AG08395 (cell line): Measurements from ENCODE around the gene STARD10.
A peak's percentile ranks its signal among the peaks of the same experiment; 100 is the strongest.

ENCODE experiments used
- DNase-seq: peaks from one replicate; pipeline ENCODE4 v3.0.0; 2012; ENCODE audit warnings: mixed read lengths, low spot score

STARD10 gene

GRCh38 chr11:72780296-72781062, 13.4 kb downstream of the STARD10 start:
- no peak for DNase-seq

GRCh38 chr11:72779495-72780128, 14.2 kb downstream of the STARD10 start:
- DNase-seq, result no peak

GRCh38 chr11:72778535-72779494, 15.0 kb downstream of the STARD10 start:
- DNase-seq, result no peak

GRCh38 chr11:72777755-72778278, 16.0 kb downstream of the STARD10 start:
- no peak for DNase-seq

GRCh38 chr11:72776844-72777754, 16.7 kb downstream of the STARD10 start:
- no peak for DNase-seq

- DNase-seq, result no peak
Observed at GRCh38 chr11:72776117-72776843, 17.6 kb downstream of the STARD10 start.

GRCh38 chr11:72775288-72776110, 18.3 kb downstream of the STARD10 start:
- no peak for DNase-seq

GRCh38 chr11:72774499-72774898, 19.3 kb downstream of the STARD10 start:
- DNase-seq, result no peak

- no peak for DNase-seq
Observed at GRCh38 chr11:72773696-72774095, 20.2 kb downstream of the STARD10 start.

- peak; percentile 98 for DNase-seq
Observed at GRCh38 chr11:72773291-72773690, 20.6 kb downstream of the STARD10 start.

GRCh38 chr11:72772059-72772458, 21.8 kb downstream of the STARD10 start:
- DNase-seq, result no peak

GRCh38 chr11:72771507-72771906, 22.3 kb downstream of the STARD10 start:
- DNase-seq, result peak; percentile 72

GRCh38 chr11:72770799-72771198, 23.0 kb downstream of the STARD10 start:
- no peak for DNase-seq

- no peak for DNase-seq
Observed at GRCh38 chr11:72769680-72770079, 24.2 kb downstream of the STARD10 start.

GRCh38 chr11:72768581-72768980, 25.3 kb downstream of the STARD10 start:
- no peak for DNase-seq

GRCh38 chr11:72767203-72768062, 26.4 kb downstream of the STARD10 start:
- DNase-seq, result no peak

GRCh38 chr11:72766152-72766902, 27.5 kb downstream of the STARD10 start:
- DNase-seq, result no peak

- no peak for DNase-seq
Observed at GRCh38 chr11:72764503-72764902, 29.3 kb downstream of the STARD10 start.
